Thyroid gland (tissue), 4 donors: Measurements from ENCODE around the gene KRTAP4-3.

Experiments used
- CTCF ChIP-seq, 6 experiments: fragments of 200-600 bp in 3 of 6; fragments of 450-650 bp in 3 of 6; sonication (generic) in 3 of 6; IDR thresholded peaks; one replicate each; pipeline ENCODE4 v1.5.1; 2016 to 2019; ENCODE audit warnings: antibody characterized with exemption in 6 of 6, mild to moderate bottlenecking in 2 of 6, inconsistent platforms in 1 of 6, moderate library complexity in 1 of 6
- POLR2A ChIP-seq, 2 donors: fragments of 450-650 bp; IDR thresholded peaks; one replicate each; pipeline ENCODE4 v1.6.1; 2017; ENCODE audit warnings: antibody characterized with exemption in 2 of 2, mild to moderate bottlenecking in 2 of 2, moderate library complexity in 1 of 2

- TF ChIP-seq CTCF (IDR thresholded peaks at IDR 0.05) (no peak), POLR2A (IDR thresholded peaks at IDR 0.05) (no peak)
These were observed 26.7 kb downstream of the KRTAP4-3 start for GRCh38 chr17:41141361-41141760.
